Transverse colon (tissue), 4 donors: ENCODE results near the gene SIL1. TPM values are rescaled to one million over a fixed set of nuclear protein-coding genes. Genes with fewer than 3 reads are reported as not detected.

ENCODE experiments used
- DNase-seq: peaks from one replicate; pipeline ENCODE4 v3.0.0-alpha.2; 2019
- H3K27ac ChIP-seq, 4 donors: fragments of 200-600 bp; sonication (generic); 2 replicates each; pipeline ENCODE4 v1.5.1; 2016 to 2018; ENCODE audit warnings: inconsistent platforms in 4 of 4
- H3K27me3 ChIP-seq: fragments of 200-600 bp; sonication (generic); 2 replicates; pipeline ENCODE4 v1.5.1; 2017; ENCODE audit warnings: inconsistent platforms
- H3K36me3 ChIP-seq, 4 donors: fragments of 200-600 bp; sonication (generic); 2 replicates each; pipeline ENCODE4 v1.5.1; 2017 to 2019; ENCODE audit warnings: inconsistent platforms in 4 of 4
- H3K4me1 ChIP-seq, 4 donors: fragments of 200-600 bp; sonication (generic); 2 replicates each; pipeline ENCODE4 v1.5.1; 2017 to 2020; ENCODE audit warnings: inconsistent platforms in 4 of 4
- H3K4me3 ChIP-seq, 4 donors: fragments of 200-600 bp; sonication (generic); 1 replicate in 1 of 4; 2 replicates in 3 of 4; pipeline versions ENCODE4 v1.5.1 to v1.6.1; 2017 to 2019; ENCODE audit warnings: inconsistent platforms in 4 of 4
- H3K9me3 ChIP-seq, 2 donors: fragments of 200-600 bp; sonication (generic); 2 replicates each; pipeline ENCODE4 v1.5.1; 2017 to 2019; ENCODE audit warnings: inconsistent platforms in 2 of 2
- EP300 ChIP-seq: sonication (generic); formaldehyde crosslinking; IDR thresholded peaks from one replicate; pipeline ENCODE4 v1.6.1; 2017; ENCODE audit warnings: antibody characterized with exemption, low read depth
- POLR2A ChIP-seq: fragments of 450-650 bp; IDR thresholded peaks from one replicate; pipeline ENCODE4 v1.6.1; 2016; ENCODE audit warnings: antibody characterized with exemption, mild to moderate bottlenecking, moderate library complexity
- POLR2AphosphoS5 ChIP-seq, 3 donors: sonication (generic); formaldehyde crosslinking; IDR thresholded peaks; one replicate each; pipeline ENCODE4 v1.6.1; 2016; ENCODE audit warnings: antibody characterized with exemption in 3 of 3
- WGBS, 2 donors: methylation state at CpG; one replicate each; pipeline ENCODE4 v1.1.5; 2018; ENCODE audit warnings: low coverage in 1 of 2; 5-methylcytosine and 5-hydroxymethylcytosine counted together
- in situ Hi-C, 4 donors: fragments of 200-750 bp; cut with MboI; loops; one replicate each; pipeline versions ENCODE4 v1.15.0 to v1.15.1; 2017; ENCODE audit warnings: low sequenced_read_pairs in 3 of 4, low pct_ligation_motif_present in 1 of 4, low pct_unique_long_range_greater_than_20kb in 1 of 4
- intact Hi-C: fragments of 100-400 bp; cut with DNase I; formaldehyde crosslinking; loops from one replicate; pipeline ENCODE4 v1.15.1; 2023; ENCODE audit warnings: low total_unique reads
- total RNA-seq, 4 donors: library from RNA; depleted of rRNA; stranded (reverse); fragments of >200 nt; gene quantifications; one replicate each; pipeline ENCODE4 v1.1.0, GENCODE V29; 2016
- TF ChIP-seq, protein P1 (sequence below), 5 experiments: fragments of 200-600 bp in 3 of 5; fragments of 450-650 bp in 2 of 5; sonication (generic) in 3 of 5; IDR thresholded peaks; 1 replicate in 2 of 5; 2 replicates in 3 of 5; pipeline ENCODE4 v1.5.1; 2016 to 2017; ENCODE audit warnings: antibody characterized with exemption in 5 of 5, inconsistent platforms in 3 of 5, mild to moderate bottlenecking in 2 of 5, moderate library complexity in 1 of 5

The SIL1 gene
- total RNA-seq, 4 donors from 2014 or later: 11.1 to 38.1 (median 29.0) TPM

GRCh38 chr5:138955013-138955660, 243.0 kb downstream of the SIL1 start:
- WGBS, 2 donors: 70 to 79% methylated on average over 5 to 12 of the region's 12 CpGs

DNA sequence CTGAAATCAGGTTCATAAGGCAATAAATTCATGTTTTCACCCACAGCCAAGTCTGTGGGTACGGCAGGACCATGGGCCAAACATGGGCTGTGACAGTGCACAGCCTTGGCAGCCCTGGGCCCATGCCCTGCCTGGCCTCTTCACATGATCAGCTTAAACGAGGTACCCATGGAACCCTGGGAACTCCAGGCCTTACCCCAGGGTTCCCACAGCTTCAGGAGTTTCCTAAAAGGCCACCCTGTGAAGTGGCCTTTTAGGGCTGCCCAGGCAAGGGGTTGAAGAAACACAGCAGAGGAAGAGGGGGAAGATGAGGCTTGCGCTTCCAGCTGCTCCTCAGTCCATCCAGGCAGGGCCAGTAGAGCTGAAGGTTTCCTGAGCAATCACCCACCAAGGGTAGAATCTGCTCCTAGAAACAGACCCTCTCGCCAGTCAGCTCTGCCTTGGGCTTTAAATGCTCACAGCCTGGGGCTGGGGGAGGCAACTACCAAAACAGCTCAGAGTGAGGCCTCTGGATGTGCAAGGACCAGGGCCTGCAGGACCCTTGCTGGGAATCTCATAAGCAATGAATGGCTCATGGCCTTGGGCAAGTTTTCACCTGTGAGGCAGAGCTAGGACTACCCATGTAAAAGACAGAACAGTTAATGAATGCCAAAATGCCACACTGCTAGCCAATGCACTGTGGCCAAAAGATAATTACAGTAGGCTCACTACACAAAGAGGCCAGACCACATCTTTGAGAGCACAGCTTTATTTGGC, 243.7 kb downstream of the SIL1 start:
- DNase-seq: no peak
- Histone ChIP-seq H3K4me3 (no peak overlapping the region), H3K36me3 (no peaks in the 10 kb centered on the region), H3K27ac (peak overlapping the region; percentile 45 to 69 (median 54)), H3K9me3 (no peaks in the 10 kb centered on the region), H3K4me1 (peaks cover 16 to 38% (median 23%) of the 10 kb centered on the region in 4 donors), H3K27me3 (no peaks in the 10 kb centered on the region)
- WGBS, 2 donors: 73% methylated on average over 4 of the region's 4 CpGs; no CpG with 5 or more reads in 1 of the 2 donors
- TF ChIP-seq, protein P1, sequence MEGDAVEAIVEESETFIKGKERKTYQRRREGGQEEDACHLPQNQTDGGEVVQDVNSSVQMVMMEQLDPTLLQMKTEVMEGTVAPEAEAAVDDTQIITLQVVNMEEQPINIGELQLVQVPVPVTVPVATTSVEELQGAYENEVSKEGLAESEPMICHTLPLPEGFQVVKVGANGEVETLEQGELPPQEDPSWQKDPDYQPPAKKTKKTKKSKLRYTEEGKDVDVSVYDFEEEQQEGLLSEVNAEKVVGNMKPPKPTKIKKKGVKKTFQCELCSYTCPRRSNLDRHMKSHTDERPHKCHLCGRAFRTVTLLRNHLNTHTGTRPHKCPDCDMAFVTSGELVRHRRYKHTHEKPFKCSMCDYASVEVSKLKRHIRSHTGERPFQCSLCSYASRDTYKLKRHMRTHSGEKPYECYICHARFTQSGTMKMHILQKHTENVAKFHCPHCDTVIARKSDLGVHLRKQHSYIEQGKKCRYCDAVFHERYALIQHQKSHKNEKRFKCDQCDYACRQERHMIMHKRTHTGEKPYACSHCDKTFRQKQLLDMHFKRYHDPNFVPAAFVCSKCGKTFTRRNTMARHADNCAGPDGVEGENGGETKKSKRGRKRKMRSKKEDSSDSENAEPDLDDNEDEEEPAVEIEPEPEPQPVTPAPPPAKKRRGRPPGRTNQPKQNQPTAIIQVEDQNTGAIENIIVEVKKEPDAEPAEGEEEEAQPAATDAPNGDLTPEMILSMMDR (IDR thresholded peaks at IDR 0.05): no peak
- TF ChIP-seq POLR2A (no peak), EP300 (no peak), POLR2AphosphoS5 (IDR thresholded peaks at IDR 0.05) (no peak)
- intact Hi-C loops (no loop called here), in situ Hi-C loops (no loop called here)

More at GRCh38 chr5:138955013-138955660, 243.0 kb downstream of the SIL1 start:
- intact Hi-C loops (no loop called here), in situ Hi-C loops (no loop called here)
- Histone ChIP-seq H3K9me3 (no peaks in the 10 kb centered on the region), H3K27ac (peak overlapping the region in 2 of 4 donors; percentile 45 to 69), H3K36me3 (no peaks in the 10 kb centered on the region), H3K4me3 (no peak overlapping the region), H3K4me1 (peaks cover 16 to 38% (median 23%) of the 10 kb centered on the region in 4 donors), H3K27me3 (no peaks in the 10 kb centered on the region)
- no peak for TF ChIP-seq POLR2A
- no peak for DNase-seq

GRCh38 chr5:138953387-138954256, 244.5 kb downstream of the SIL1 start:
- intact Hi-C loops: no loop called here
- peak; percentile 80 for DNase-seq
- Histone ChIP-seq H3K27ac (peak overlapping the region; percentile 45 to 69 (median 54)), H3K4me3 (no peak overlapping the region), H3K36me3 (no peaks in the 10 kb centered on the region), H3K9me3 (no peaks in the 10 kb centered on the region), H3K27me3 (no peaks in the 10 kb centered on the region), H3K4me1 (peaks cover 16 to 38% (median 23%) of the 10 kb centered on the region in 4 donors)
- 47% methylated on average over 11 of the region's 14 CpGs; no CpG with 5 or more reads in 1 of the 2 donors for WGBS, 2 donors
- TF ChIP-seq POLR2AphosphoS5 (IDR thresholded peaks at IDR 0.05) (peak in 1 of 3 donors; percentile 26), POLR2A (no peak), EP300 (no peak)
- TF ChIP-seq, protein P1 (IDR thresholded peaks at IDR 0.05): no peak
- in situ Hi-C loops: no loop called here

GRCh38 chr5:138952962-138953361, 245.2 kb downstream of the SIL1 start:
- DNase-seq: no peak
- Histone ChIP-seq H3K4me1 (peaks cover 16 to 38% (median 23%) of the 10 kb centered on the region in 4 donors), H3K27ac (peak overlapping the region; percentile 45 to 69 (median 54)), H3K27me3 (no peaks in the 10 kb centered on the region), H3K9me3 (no peaks in the 10 kb centered on the region), H3K4me3 (no peak overlapping the region), H3K36me3 (no peaks in the 10 kb centered on the region)
- intact Hi-C loops: no loop called here
- in situ Hi-C loops: no loop called here
- no peak for TF ChIP-seq EP300
- TF ChIP-seq, protein P1 (IDR thresholded peaks at IDR 0.05): no peak
- TF ChIP-seq POLR2AphosphoS5 (IDR thresholded peaks at IDR 0.05): no peak
- TF ChIP-seq POLR2A: no peak
- 35% methylated on average over 6 of the region's 6 CpGs; no CpG with 5 or more reads in 1 of the 2 donors for WGBS, 2 donors
